Osteocyte (in vitro differentiated cells): ENCODE results near the gene RABGAP1L. TPM values are rescaled to one million over a fixed set of nuclear protein-coding genes. Genes with fewer than 3 reads are reported as not detected.

ENCODE experiments used
- DNase-seq: peaks from one replicate; pipeline ENCODE4 v3.0.0; 2021; ENCODE audit warnings: mixed read lengths; ENCODE audit not compliant: unreplicated experiment; ENCODE audit errors: extremely low spot score
- H3K27ac Mint-ChIP-seq: one replicate; pipeline ENCODE4 v1.8.0; 2021; ENCODE audit warnings: mild to moderate bottlenecking, mixed read lengths; ENCODE audit not compliant: unreplicated experiment
- H3K27me3 Mint-ChIP-seq: one replicate; pipeline ENCODE4 v1.8.0; 2021; ENCODE audit warnings: mixed read lengths; ENCODE audit not compliant: unreplicated experiment
- H3K36me3 Mint-ChIP-seq: one replicate; pipeline ENCODE4 v1.8.0; 2021; ENCODE audit warnings: mixed read lengths; ENCODE audit not compliant: unreplicated experiment
- H3K4me1 Mint-ChIP-seq: one replicate; pipeline ENCODE4 v1.8.0; 2021; ENCODE audit warnings: mixed read lengths; ENCODE audit not compliant: unreplicated experiment
- H3K4me3 Mint-ChIP-seq: one replicate; pipeline ENCODE4 v1.8.0; 2021; ENCODE audit warnings: mild to moderate bottlenecking, moderate library complexity, mixed read lengths; ENCODE audit not compliant: unreplicated experiment
- H3K9me3 Mint-ChIP-seq: one replicate; pipeline ENCODE4 v1.8.0; 2021; ENCODE audit warnings: mixed read lengths; ENCODE audit not compliant: unreplicated experiment
- CTCF ChIP-seq: fragments of 200-600 bp; sonication (generic); IDR thresholded peaks from 2 replicates; pipeline ENCODE4 v1.5.0; 2021; ENCODE audit warnings: antibody characterized with exemption, mild to moderate bottlenecking, moderate library complexity
- total RNA-seq: library from RNA; stranded (reverse); gene quantifications from 2 replicates; pipeline ENCODE4 v1.2.1, GENCODE V29; 2021

RABGAP1L gene
- total RNA-seq, 1 donor from 2014 or later: 29.3 TPM

- H3K27me3 Mint-ChIP-seq: no peaks in the 10 kb centered on the region
- no peak for TF ChIP-seq CTCF
- H3K4me3 Mint-ChIP-seq: no peak overlapping the region
- no peak overlapping the region for H3K27ac Mint-ChIP-seq
- no peaks in the 10 kb centered on the region for H3K9me3 Mint-ChIP-seq
- H3K36me3 Mint-ChIP-seq: no peaks in the 10 kb centered on the region
- peaks cover 7% of the 10 kb centered on the region for H3K4me1 Mint-ChIP-seq
- DNase-seq: no peak
Observed at GRCh38 chr1:174696026-174696821, 536.9 kb downstream of the RABGAP1L start.

GRCh38 chr1:174700314-174700713 is 541.0 kb downstream of the RABGAP1L start:
- H3K27ac Mint-ChIP-seq: no peak overlapping the region
- H3K4me1 Mint-ChIP-seq: peaks cover 7% of the 10 kb centered on the region
- no peaks in the 10 kb centered on the region for H3K27me3 Mint-ChIP-seq
- H3K36me3 Mint-ChIP-seq: no peaks in the 10 kb centered on the region
- no peak for DNase-seq
- no peak overlapping the region for H3K4me3 Mint-ChIP-seq
- TF ChIP-seq CTCF: no peak
- no peaks in the 10 kb centered on the region for H3K9me3 Mint-ChIP-seq

- H3K27me3 Mint-ChIP-seq: no peaks in the 10 kb centered on the region
Observed at GRCh38 chr1:174700775-174701174, 541.5 kb downstream of the RABGAP1L start.

DNA sequence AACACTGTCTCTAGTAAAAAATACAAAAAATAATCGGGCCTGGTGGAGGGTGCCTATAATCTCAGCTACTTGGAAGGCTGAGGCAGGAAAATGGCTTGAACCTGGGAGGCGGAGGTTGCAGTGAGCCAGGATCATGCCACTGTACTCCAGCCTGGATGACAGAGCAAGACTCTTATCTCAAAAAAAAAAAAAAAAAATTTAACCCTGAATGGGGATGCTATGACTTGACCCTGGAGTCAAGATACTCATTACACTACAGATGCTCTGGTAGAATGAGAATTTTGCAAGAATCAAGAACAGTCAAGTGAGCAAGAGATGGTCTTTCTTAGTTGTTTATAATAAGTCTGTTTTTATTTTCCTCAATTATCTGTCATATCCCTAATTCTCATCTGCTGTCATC is 542.2 kb downstream of the RABGAP1L start:
- Mint-ChIP-seq H3K4me1 (peaks cover 9% of the 10 kb centered on the region), H3K4me3 (no peak overlapping the region), H3K27ac (no peak overlapping the region), H3K36me3 (no peaks in the 10 kb centered on the region), H3K27me3 (no peaks in the 10 kb centered on the region), H3K9me3 (no peaks in the 10 kb centered on the region)
- no peak for TF ChIP-seq CTCF
- DNase-seq: no peak

More at GRCh38 chr1:174700775-174701174, 541.5 kb downstream of the RABGAP1L start:
- Mint-ChIP-seq H3K9me3 (no peaks in the 10 kb centered on the region), H3K36me3 (no peaks in the 10 kb centered on the region), H3K27ac (no peak overlapping the region), H3K4me1 (peaks cover 9% of the 10 kb centered on the region), H3K4me3 (no peak overlapping the region)
- TF ChIP-seq CTCF: no peak
- no peak for DNase-seq

DNA sequence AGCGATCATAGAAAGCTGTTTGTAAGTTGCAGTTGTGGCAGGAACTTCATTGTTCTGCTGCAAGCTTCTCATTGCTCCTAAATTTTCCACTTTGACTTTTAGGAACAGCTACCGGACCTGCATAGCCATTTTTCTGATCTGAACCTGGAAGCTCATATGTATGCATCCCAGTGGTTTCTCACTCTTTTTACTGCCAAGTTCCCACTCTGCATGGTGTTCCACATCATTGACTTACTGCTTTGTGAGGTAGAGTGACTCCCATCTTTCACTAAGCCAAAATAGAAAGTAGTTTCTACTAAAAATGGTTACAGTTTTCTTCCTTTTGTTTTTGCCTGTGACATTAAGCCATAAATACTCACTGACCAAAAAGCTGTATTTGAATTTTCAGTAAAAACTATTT is 542.7 kb downstream of the RABGAP1L start:
- Mint-ChIP-seq H3K4me3 (no peak overlapping the region), H3K9me3 (no peaks in the 10 kb centered on the region), H3K36me3 (no peaks in the 10 kb centered on the region), H3K27ac (no peak overlapping the region), H3K4me1 (peaks cover 9% of the 10 kb centered on the region), H3K27me3 (no peaks in the 10 kb centered on the region)
- DNase-seq: no peak
- TF ChIP-seq CTCF: no peak
